Fibroblast of villous mesenchyme (primary cell): Measurements from ENCODE around the gene SIGLEC12. TPM values are rescaled to one million over a fixed set of nuclear protein-coding genes. Genes with fewer than 3 reads are reported as not detected.

ENCODE experiments used
- DNase-seq: peaks from one replicate; pipeline ENCODE4 v3.0.0-alpha.2; 2010; ENCODE audit warnings: low read depth
- H3K4me3 ChIP-seq: 2 replicates; pipeline ENCODE4 v1.5.1; 2011; ENCODE audit warnings: low read depth, mild to moderate bottlenecking, low read length
- total RNA-seq: library from RNA; depleted of rRNA; stranded (reverse); fragments of >200 nt; gene quantifications from 2 replicates; pipeline ENCODE4 v1.2.3, GENCODE V29; 2012
- TF ChIP-seq, protein P1 (sequence below): IDR thresholded peaks from 2 replicates; pipeline ENCODE4 v1.5.1; 2012; ENCODE audit warnings: low read depth, mild to moderate bottlenecking, low read length; ENCODE audit not compliant: insufficient read depth

The SIGLEC12 gene
- total RNA-seq, 1 donor, result not detected

DNA sequence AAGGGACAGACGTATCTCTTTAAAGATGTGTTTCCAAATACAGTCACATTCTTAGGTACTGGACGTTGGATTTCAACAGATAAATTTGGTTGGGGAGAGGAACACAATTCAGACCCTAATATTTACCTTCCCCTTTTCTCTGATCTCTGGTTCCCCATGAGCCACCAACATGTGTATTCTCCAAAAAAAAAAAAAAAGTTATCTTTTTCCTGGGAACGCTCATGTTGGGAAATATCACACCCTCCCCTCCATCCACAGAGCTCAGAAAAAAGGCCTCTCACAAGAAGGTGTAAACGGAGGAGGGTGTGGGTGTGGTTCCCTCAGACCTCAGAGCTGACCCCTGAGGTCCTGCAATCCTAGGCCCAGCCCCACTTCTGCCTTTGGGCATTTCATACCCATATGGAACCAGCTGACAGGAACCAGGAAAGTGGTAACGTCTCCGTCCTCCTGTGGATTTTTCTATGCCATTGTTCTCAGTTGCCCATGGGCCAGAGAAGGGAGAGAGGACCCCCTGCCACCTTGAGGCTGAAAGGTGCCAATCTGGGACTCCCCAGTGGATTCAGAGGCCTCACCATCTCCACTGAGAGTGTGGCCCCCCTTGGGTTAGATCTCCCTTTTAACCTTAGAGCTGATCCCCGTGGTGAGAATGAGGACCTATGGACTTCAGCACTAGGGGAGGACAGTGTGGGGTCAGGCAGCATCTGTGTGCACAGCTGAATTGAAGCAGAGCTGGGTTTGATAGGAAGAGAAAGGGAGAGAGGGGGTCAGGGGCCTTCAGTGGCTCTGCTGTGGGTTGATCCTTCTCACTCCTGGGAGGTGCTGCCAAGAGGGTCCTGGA lies 8.4 kb upstream of the SIGLEC12 start:
- H3K4me3 ChIP-seq, result no peak overlapping the region
- no peak for DNase-seq
- TF ChIP-seq, protein P1, sequence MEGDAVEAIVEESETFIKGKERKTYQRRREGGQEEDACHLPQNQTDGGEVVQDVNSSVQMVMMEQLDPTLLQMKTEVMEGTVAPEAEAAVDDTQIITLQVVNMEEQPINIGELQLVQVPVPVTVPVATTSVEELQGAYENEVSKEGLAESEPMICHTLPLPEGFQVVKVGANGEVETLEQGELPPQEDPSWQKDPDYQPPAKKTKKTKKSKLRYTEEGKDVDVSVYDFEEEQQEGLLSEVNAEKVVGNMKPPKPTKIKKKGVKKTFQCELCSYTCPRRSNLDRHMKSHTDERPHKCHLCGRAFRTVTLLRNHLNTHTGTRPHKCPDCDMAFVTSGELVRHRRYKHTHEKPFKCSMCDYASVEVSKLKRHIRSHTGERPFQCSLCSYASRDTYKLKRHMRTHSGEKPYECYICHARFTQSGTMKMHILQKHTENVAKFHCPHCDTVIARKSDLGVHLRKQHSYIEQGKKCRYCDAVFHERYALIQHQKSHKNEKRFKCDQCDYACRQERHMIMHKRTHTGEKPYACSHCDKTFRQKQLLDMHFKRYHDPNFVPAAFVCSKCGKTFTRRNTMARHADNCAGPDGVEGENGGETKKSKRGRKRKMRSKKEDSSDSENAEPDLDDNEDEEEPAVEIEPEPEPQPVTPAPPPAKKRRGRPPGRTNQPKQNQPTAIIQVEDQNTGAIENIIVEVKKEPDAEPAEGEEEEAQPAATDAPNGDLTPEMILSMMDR, result no peak

DNA sequence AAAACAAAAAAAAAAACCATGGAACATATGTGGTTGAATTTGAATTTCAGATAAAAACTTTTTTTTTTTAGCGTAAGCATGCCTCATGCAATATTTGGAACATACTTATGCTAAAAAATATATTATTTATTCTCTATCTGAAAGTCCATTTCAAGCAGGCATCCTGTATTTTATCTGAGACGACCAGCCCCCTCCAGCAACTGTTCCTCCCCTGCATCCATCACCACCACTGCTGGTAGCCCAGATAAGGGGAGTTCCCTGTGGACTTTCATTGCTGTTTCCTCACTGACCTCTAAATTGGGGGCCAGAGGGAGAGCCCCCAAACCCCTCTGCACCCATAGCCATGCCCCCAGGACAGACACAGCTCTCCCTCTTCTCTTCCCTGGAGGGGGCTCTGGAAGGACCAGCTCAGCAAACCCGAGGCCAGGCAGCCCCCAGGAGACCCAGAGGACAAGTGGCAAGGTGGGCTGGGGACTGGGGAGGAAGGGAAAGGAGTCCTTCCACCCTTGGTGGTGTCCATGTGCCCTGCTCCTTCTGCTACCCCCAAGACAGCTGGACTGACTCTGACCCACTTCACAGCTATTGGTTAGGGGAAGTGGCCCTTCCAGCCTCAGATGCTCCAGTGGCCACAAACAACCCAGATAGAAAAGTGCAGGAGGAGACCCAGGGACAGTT lies 6.6 kb upstream of the SIGLEC12 start:
- TF ChIP-seq, protein P1, result no peak
- no peak for DNase-seq
- no peak overlapping the region for H3K4me3 ChIP-seq

DNA sequence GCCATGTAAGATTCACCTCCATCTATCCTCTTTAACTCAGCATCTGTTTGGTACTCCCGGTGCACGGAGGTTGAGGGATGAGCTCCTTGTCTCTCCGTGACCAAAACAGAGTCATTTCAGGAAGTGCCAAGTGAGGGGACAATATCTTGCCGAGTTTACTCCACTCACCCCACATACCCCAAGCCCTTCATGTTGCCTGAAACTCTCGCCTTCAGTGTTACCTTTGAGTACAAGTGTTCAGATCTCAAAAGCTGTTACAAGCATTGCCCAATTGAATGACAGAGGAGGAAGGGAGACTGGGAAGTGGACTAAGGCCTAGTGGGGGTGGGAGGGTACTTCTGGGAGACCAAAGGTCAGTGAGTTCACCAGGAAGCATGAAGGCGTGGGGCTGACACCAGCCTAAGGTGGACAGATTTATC lies 6.0 kb upstream of the SIGLEC12 start:
- TF ChIP-seq, protein P1, result no peak
- H3K4me3 ChIP-seq, result no peak overlapping the region
- DNase-seq, result no peak

DNA sequence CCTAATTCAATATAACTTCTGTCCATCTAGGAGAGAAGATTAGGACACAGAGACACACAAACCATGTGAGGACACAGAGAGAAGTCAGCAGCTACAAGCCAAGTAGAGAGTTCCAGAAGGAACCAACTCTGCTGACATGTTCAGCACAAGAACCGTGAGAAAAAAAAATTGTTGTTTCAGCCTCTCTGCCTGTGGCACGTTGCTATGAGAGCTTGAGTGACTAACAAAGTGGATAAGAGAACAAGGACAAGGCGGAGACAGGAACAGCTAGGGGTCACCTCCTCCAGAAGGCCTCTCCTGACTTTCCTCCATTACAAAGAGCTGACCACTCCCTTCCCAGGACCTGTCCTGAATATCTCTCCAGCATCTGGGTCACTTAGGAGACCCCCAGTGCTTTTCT lies 5.6 kb upstream of the SIGLEC12 start:
- no peak overlapping the region for H3K4me3 ChIP-seq
- DNase-seq, result no peak
- TF ChIP-seq, protein P1, result no peak

DNA sequence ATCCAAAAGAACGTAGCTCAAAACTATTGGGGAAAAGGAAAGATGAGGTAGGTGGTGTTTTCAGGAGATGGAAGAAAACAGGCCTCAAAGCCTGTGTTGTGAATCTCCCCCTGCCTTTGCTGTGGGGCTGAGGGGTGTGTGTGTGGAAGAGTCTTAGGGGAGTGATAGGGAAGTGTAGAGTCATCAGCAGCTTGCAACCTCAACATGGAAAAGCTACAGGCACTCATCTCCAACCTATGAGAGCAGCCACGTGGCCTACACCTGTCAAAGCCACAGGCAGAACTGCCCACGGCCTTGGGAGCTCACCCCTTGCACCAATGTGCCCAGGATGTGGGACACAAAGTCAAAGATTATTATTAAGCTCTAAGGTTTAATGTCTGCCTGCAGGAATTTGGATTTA lies 4.3 kb upstream of the SIGLEC12 start:
- H3K4me3 ChIP-seq, result no peak overlapping the region
- DNase-seq, result no peak
- TF ChIP-seq, protein P1, result no peak

DNA sequence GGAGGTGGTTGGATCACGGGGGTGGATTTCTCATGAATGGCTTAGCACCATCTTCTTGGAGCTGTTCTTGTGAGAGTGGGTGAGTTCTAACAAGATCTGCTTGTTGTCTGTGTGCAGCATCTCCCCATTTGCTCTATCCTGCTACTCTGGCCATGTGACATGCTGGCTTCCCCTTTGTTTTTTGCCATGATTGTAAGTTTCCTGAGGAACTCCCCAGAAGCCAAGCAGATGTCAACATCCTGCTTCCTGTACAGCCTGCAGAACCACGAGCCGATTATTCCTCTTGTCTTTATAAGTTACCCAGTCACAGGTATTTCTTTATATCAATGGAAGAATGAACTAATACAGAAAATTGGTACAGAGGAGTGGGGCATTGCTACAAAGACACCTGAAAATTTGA lies 2.3 kb upstream of the SIGLEC12 start:
- no peak for DNase-seq
- no peak overlapping the region for H3K4me3 ChIP-seq
- TF ChIP-seq, protein P1, result no peak
